Progenitor cell of endocrine pancreas (in vitro differentiated cells): ENCODE measurements around the gene AP3D1. TPM values are rescaled to one million over a fixed set of nuclear protein-coding genes. Genes with fewer than 3 reads are reported as not detected.

Experiments
- DNase-seq: peaks from one replicate; pipeline ENCODE4 v3.0.0; 2021; ENCODE audit warnings: low spot score; ENCODE audit not compliant: unreplicated experiment
- H3K27ac Mint-ChIP-seq: 2 replicates; pipeline ENCODE4 v1.8.0; 2021; ENCODE audit warnings: mild to moderate bottlenecking, moderate library complexity, mixed read lengths
- H3K27me3 Mint-ChIP-seq: 2 replicates; pipeline ENCODE4 v1.8.0; 2021; ENCODE audit warnings: mixed read lengths
- H3K36me3 Mint-ChIP-seq: 2 replicates; pipeline ENCODE4 v1.8.0; 2022; ENCODE audit warnings: mixed read lengths; ENCODE audit not compliant: insufficient read depth
- H3K4me1 Mint-ChIP-seq: 2 replicates; pipeline ENCODE4 v1.8.0; 2021; ENCODE audit warnings: low read depth, mixed read lengths
- H3K4me3 Mint-ChIP-seq: 2 replicates; pipeline ENCODE4 v1.8.0; 2021; ENCODE audit warnings: low read depth, mild to moderate bottlenecking, moderate library complexity, mixed read lengths
- H3K9me3 Mint-ChIP-seq: 2 replicates; pipeline ENCODE4 v1.8.0; 2021; ENCODE audit warnings: low read depth, mixed read lengths
- total RNA-seq: library from RNA; stranded (reverse); gene quantifications from 2 replicates; pipeline ENCODE4 v1.2.1, GENCODE V29; 2021
- TF ChIP-seq, protein P1 (sequence below): fragments of 200-600 bp; sonication (generic); IDR thresholded peaks from one replicate; pipeline ENCODE4 v1.5.0; 2021; ENCODE audit warnings: antibody characterized with exemption, mild to moderate bottlenecking; ENCODE audit not compliant: unreplicated experiment

Gene AP3D1
- total RNA-seq, 1 donor from 2014 or later = 131 TPM

DNA sequence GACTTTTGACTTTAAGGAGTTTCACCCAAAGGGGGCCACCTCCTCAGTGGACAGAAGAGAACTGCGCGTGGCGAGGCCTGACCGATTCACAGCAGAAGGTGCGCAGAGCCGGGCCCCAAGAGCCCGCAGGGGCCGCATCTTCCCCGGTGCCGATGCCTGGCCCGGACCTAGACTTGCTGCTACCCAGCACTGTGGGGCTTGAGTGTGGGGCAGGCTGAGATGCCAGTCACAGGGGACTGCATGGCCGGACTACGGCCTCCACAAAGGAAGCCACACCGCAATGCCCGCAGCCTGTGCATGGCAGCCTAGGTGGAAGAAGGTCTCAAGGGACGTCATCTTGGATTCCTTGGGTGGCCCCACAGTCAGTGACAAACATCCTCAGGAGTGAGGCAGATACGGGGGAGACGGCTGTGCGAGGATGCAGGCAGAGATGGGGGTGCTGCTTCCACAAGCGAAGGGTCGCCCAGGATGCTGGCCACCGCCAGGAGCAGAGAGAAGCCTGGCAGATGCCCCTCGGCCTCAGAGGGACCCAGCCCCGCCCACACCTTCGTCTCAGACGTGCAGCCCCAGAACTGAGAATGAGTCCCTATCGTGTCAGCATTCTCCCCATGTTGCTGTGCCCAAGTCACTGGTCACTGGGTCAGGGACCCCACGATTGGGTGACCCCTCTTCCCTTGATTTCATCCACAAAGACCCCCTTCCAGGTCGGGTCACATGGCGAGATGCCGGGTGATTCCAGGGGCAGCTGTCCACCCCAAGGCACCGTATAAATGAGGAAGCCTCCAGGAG, 72.1 kb downstream of the AP3D1 start:
- Mint-ChIP-seq H3K27me3 (no peaks in the 10 kb centered on the region), H3K27ac (no peak overlapping the region), H3K9me3 (no peaks in the 10 kb centered on the region), H3K36me3 (peaks cover 9% of the 10 kb centered on the region), H3K4me1 (no peaks in the 10 kb centered on the region), H3K4me3 (no peak overlapping the region)
- no peak for DNase-seq
- TF ChIP-seq, protein P1, sequence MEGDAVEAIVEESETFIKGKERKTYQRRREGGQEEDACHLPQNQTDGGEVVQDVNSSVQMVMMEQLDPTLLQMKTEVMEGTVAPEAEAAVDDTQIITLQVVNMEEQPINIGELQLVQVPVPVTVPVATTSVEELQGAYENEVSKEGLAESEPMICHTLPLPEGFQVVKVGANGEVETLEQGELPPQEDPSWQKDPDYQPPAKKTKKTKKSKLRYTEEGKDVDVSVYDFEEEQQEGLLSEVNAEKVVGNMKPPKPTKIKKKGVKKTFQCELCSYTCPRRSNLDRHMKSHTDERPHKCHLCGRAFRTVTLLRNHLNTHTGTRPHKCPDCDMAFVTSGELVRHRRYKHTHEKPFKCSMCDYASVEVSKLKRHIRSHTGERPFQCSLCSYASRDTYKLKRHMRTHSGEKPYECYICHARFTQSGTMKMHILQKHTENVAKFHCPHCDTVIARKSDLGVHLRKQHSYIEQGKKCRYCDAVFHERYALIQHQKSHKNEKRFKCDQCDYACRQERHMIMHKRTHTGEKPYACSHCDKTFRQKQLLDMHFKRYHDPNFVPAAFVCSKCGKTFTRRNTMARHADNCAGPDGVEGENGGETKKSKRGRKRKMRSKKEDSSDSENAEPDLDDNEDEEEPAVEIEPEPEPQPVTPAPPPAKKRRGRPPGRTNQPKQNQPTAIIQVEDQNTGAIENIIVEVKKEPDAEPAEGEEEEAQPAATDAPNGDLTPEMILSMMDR = no peak

DNA sequence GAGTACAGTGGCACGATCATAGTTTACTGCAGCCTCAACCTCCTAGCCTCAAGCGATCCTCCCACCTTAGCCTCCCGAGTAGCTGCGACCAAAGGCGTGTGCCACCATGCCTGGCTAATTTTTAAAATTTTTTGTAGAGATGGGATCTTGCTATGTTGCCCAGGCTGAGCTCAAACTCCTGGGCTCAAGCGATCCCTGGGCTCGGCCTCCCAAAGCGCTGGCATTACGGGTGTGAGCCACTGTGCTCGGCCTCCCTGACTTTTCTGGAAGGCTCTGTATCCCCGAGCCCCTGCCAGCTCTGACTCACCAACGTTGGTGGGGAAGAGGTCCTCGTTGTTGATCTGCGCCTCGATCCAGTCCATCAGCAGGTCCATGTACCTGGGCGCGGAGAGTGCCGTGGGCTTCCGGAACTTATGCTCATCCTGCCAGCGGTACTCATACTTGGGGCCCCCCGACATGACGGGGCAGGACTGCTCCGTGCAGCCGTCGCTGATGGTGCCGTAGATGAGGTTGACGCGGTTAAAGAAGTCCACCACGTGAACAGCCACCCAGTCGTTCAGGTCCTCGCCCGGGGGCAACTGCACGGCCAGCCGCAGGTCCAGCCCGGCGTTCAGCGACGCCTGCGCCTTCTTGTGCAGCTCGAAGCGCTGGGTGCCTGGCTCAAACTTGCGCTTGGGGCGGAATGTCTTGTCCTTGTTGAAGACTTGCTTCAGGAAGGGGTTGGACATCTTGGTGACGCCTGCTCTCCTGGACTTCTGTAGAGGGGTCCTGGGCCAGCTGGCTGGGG, 73.3 kb downstream of the AP3D1 start:
- no peak for DNase-seq
- H3K4me3 Mint-ChIP-seq = no peak overlapping the region
- no peaks in the 10 kb centered on the region for H3K4me1 Mint-ChIP-seq
- TF ChIP-seq, protein P1 = no peak
- no peaks in the 10 kb centered on the region for H3K9me3 Mint-ChIP-seq
- peaks cover 7% of the 10 kb centered on the region for H3K36me3 Mint-ChIP-seq
- H3K27me3 Mint-ChIP-seq = no peaks in the 10 kb centered on the region
- no peak overlapping the region for H3K27ac Mint-ChIP-seq

- DNase-seq = no peak
- TF ChIP-seq, protein P1 = no peak
- Mint-ChIP-seq H3K36me3 (peaks cover 11% of the 10 kb centered on the region), H3K27me3 (no peaks in the 10 kb centered on the region), H3K4me3 (no peak overlapping the region), H3K9me3 (no peaks in the 10 kb centered on the region), H3K27ac (no peak overlapping the region), H3K4me1 (no peaks in the 10 kb centered on the region)
Measured at GRCh38 chr19:2077398-2077797, 74.0 kb downstream of the AP3D1 start.

DNA sequence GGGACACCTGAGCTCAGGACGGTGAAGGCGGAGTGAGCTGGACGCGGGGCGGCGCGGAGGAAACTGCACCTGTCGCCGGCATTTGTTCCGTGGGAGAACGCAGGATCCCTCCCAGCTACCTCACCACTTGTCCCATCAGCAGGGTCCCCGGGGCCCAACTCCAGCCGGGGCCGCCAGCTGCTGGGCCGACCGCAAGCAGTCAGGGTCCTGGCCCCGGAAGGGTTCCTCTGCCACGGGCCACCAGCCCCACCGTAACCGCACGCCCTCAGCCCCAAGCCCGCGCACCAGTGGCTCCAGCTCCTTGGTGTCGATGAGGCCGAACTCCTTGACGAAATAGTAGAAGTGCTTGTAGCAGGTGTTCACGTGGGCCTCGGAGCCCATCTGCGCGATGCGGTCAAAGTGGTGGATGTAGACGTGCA, 74.8 kb downstream of the AP3D1 start:
- Mint-ChIP-seq H3K9me3 (no peaks in the 10 kb centered on the region), H3K27ac (no peak overlapping the region), H3K36me3 (peaks cover 15% of the 10 kb centered on the region), H3K27me3 (no peaks in the 10 kb centered on the region), H3K4me3 (no peak overlapping the region), H3K4me1 (no peaks in the 10 kb centered on the region)
- TF ChIP-seq, protein P1 = no peak
- DNase-seq = no peak

- Mint-ChIP-seq H3K36me3 (peaks cover 21% of the 10 kb centered on the region), H3K9me3 (no peaks in the 10 kb centered on the region), H3K27ac (no peak overlapping the region)
Measured at GRCh38 chr19:2072757-2073551, 78.4 kb downstream of the AP3D1 start.

More at GRCh38 chr19:2072757-2073551, 78.4 kb downstream of the AP3D1 start:
- Mint-ChIP-seq H3K27me3 (no peaks in the 10 kb centered on the region), H3K4me1 (no peaks in the 10 kb centered on the region), H3K4me3 (no peak overlapping the region)
- TF ChIP-seq, protein P1 = no peak
- no peak for DNase-seq
